ENCODE measurements around the gene LRRC8E.
A peak's percentile ranks its signal among the peaks of the same experiment; 100 is the strongest.

LRRC8E gene

DNA sequence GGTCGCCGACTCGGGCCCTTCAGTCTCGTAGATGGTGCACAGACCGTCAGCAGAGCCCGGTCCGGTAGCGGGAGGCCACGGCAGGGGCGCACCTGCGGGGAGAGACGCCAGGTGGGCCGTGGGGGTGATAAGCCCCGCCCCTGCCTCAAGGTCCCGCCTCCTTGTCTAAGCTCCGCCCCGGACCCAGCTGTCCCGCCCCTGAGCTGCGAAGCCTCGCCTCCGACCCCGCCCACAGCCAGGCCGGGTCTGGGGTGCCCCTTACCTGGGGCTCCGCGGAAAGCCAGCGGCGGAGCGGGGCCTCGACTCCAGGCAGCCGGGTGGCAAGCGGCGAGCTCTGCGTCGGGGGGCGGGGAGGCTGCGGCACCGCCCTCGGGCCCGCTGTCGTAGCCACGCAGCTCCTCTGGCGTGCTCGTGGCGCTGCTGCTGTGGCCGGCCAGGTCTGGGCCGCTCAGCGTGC is 18.8 kb upstream of the LRRC8E start:
- H2AK5ac ChIP-seq (ENCODE audit: low read length), result no peak overlapping the region
- H3K79me1 ChIP-seq (ENCODE audit: low read length), result peaks cover 3% of the 10 kb centered on the region
- no peak overlapping the region for H2BK5ac ChIP-seq (ENCODE audit: low read depth, low read length, poor library complexity)
- no CpG with 5 or more reads among the region's 47 CpGs for WGBS (ENCODE audit: extremely low coverage, insufficient coverage, insufficient read length)
- H2AFZ ChIP-seq (ENCODE audit: insufficient read depth, low read length, poor library complexity), result peak overlapping the region; percentile 88
- H3K4me1 ChIP-seq (ENCODE audit: control insufficient read depth in 1 of 2, insufficient read depth in 2 of 2, low read length in 2 of 2), result peaks cover 16 to 38% of the 10 kb centered on the region in 2 experiments
- H2BK120ac ChIP-seq (ENCODE audit: insufficient read depth, low read length, poor library complexity), result no peak overlapping the region
- peak overlapping the region; percentile 12 for H4K12ac ChIP-seq (ENCODE audit: low read depth, low read length)
- H3K4me2 ChIP-seq (ENCODE audit: low read length), result peak overlapping the region; percentile 71
- no peak overlapping the region for H3K18ac ChIP-seq (ENCODE audit: low read length)
- no peak overlapping the region for H3K23ac ChIP-seq (ENCODE audit: low read length)
- H3K4me3 ChIP-seq (ENCODE audit: low read depth, low read length), result peak overlapping the region; percentile 43
- H3K36me3 ChIP-seq (ENCODE audit: control insufficient read depth in 1 of 2, insufficient read depth in 2 of 2, low read length in 2 of 2), result no peaks in the 10 kb centered on the region
- peak; percentile 55 to 79 for DNase-seq
- peaks cover 23% of the 10 kb centered on the region for H3K27me3 ChIP-seq (ENCODE audit: insufficient read depth, low read length)
- H4K91ac ChIP-seq (ENCODE audit: low read depth, low read length), result no peak overlapping the region
- no peak overlapping the region for H3K9ac ChIP-seq (ENCODE audit: low read length)
- no peaks in the 10 kb centered on the region for H3K79me2 ChIP-seq (ENCODE audit: control insufficient read depth, insufficient read depth, low read length, poor library complexity)
- H3K9me3 ChIP-seq (ENCODE audit: insufficient read depth, low read depth, low read length), result peaks cover 13% of the 10 kb centered on the region
- H3K14ac ChIP-seq (ENCODE audit: low read length), result no peak overlapping the region
- no peak overlapping the region for H3K4ac ChIP-seq (ENCODE audit: low read depth, low read length)
- no peak overlapping the region for H2BK12ac ChIP-seq (ENCODE audit: low read length)
- H4K8ac ChIP-seq (ENCODE audit: low read depth, low read length), result no peak overlapping the region
- H3K27ac ChIP-seq (ENCODE audit: low read depth, low read length), result no peak overlapping the region

DNA sequence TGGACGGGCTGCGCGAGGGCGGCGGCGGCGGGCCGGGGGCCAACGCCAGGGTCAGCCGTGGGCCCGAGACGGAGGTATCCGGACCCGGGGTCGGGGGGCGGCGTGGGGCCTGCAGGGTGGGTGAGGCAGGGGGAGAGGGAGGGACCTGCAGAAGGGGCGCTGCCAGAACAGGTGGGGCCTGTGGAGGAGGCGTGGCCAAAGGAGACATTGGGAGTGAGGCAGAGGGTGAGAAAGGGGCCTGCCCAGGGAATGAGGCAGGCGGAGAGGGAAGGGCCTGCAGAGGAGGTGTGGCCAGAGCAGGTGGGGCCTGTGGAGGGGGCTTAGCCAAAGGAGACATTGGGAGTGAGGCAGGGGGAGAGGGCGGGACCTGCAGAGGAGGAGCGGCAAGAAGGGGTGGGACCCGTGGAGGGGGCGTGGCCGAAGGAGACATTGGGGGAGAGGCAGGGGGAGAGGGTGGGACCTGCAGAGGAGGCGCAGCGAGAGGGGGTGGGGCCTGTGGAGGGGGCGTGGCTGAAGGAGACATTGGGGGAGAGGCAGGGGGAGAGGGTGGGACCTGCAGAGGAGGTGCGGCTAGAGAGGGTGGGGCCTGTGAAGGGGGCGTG is 18.3 kb upstream of the LRRC8E start:
- peaks cover 16 to 40% of the 10 kb centered on the region in 2 experiments for H3K4me1 ChIP-seq (ENCODE audit: control insufficient read depth in 1 of 2, insufficient read depth in 2 of 2, low read length in 2 of 2)
- H3K27me3 ChIP-seq (ENCODE audit: insufficient read depth, low read length), result peaks cover 23% of the 10 kb centered on the region
- no peak overlapping the region for H4K91ac ChIP-seq (ENCODE audit: low read depth, low read length)
- H2BK12ac ChIP-seq (ENCODE audit: low read length), result no peak overlapping the region
- H3K4me2 ChIP-seq (ENCODE audit: low read length), result peak overlapping the region; percentile 71
- H4K12ac ChIP-seq (ENCODE audit: low read depth, low read length), result peak overlapping the region; percentile 12
- peak overlapping the region; percentile 43 for H3K4me3 ChIP-seq (ENCODE audit: low read depth, low read length)
- H3K4ac ChIP-seq (ENCODE audit: low read depth, low read length), result no peak overlapping the region
- DNase-seq, result peak; percentile 41 to 67
- H3K27ac ChIP-seq (ENCODE audit: low read depth, low read length), result no peak overlapping the region
- no peak overlapping the region for H4K8ac ChIP-seq (ENCODE audit: low read depth, low read length)
- no peak overlapping the region for H3K23ac ChIP-seq (ENCODE audit: low read length)
- H2BK5ac ChIP-seq (ENCODE audit: low read depth, low read length, poor library complexity), result no peak overlapping the region
- H3K36me3 ChIP-seq (ENCODE audit: control insufficient read depth in 1 of 2, insufficient read depth in 2 of 2, low read length in 2 of 2), result no peaks in the 10 kb centered on the region
- no peak overlapping the region for H3K14ac ChIP-seq (ENCODE audit: low read length)
- no peak overlapping the region for H2BK120ac ChIP-seq (ENCODE audit: insufficient read depth, low read length, poor library complexity)
- no peak overlapping the region for H2AK5ac ChIP-seq (ENCODE audit: low read length)
- peaks cover 13% of the 10 kb centered on the region for H3K9me3 ChIP-seq (ENCODE audit: insufficient read depth, low read depth, low read length)
- H3K18ac ChIP-seq (ENCODE audit: low read length), result no peak overlapping the region
- no CpG with 5 or more reads among the region's 30 CpGs for WGBS (ENCODE audit: extremely low coverage, insufficient coverage, insufficient read length)
- H3K79me2 ChIP-seq (ENCODE audit: control insufficient read depth, insufficient read depth, low read length, poor library complexity), result no peaks in the 10 kb centered on the region
- no peak overlapping the region for H3K9ac ChIP-seq (ENCODE audit: low read length)
- H3K79me1 ChIP-seq (ENCODE audit: low read length), result peaks cover 3% of the 10 kb centered on the region
- peak overlapping the region; percentile 88 for H2AFZ ChIP-seq (ENCODE audit: insufficient read depth, low read length, poor library complexity)

DNA sequence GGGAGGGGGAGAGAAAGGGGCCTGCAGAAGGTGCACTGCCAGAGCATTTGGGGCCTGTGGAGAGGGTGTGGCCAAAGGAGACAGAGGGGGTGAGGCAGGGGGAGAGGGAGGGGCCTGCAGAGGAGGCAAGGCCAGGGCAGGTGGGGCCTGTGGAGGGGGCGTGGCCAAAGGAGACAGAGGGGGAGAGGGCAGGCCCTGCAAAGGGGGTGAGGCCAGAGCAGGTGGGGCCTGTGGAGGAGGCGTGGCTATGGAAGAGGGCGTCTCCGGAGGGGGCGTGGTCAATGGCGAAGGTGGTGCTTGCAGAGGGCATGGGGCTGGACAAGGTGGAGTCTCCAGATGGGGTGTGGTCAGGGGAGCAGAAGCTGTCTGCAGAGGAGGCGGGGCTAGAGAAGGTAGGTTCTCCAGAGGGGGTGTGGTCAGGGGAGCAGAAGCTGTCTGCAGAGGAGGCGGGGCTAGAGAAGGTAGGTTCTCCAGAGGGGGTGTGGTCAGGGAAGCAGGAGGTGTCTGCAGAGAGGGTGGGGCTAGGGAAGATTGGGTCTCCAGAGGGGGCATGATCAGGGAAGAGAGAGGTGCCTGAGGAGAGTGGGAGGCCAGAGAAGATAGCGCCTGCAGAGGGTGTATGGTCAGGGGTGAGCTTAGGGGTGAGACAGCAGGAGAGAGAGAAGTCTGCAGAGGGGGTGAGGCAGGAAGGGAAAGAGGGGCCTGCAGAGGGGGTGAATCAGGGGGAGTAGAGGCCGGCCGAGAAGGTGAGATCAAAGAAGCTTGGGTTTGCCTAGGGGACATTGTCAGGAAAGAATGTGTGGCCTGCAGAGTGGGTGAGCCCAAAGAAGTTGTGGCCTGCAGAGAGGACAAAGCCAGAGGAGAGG is 17.5 kb upstream of the LRRC8E start:
- Histone ChIP-seq H3K9ac (ENCODE audit: low read length) (no peak overlapping the region), H3K36me3 (ENCODE audit: control insufficient read depth in 1 of 2, insufficient read depth in 2 of 2, low read length in 2 of 2) (no peaks in the 10 kb centered on the region), H3K4me3 (ENCODE audit: low read depth, low read length) (no peak overlapping the region), H3K4me1 (ENCODE audit: control insufficient read depth in 1 of 2, insufficient read depth in 2 of 2, low read length in 2 of 2) (peaks cover 16 to 40% of the 10 kb centered on the region in 2 experiments), H3K79me2 (ENCODE audit: control insufficient read depth, insufficient read depth, low read length, poor library complexity) (no peaks in the 10 kb centered on the region), H4K12ac (ENCODE audit: low read depth, low read length) (no peak overlapping the region), H3K14ac (ENCODE audit: low read length) (no peak overlapping the region), H2AK5ac (ENCODE audit: low read length) (no peak overlapping the region), H3K4ac (ENCODE audit: low read depth, low read length) (no peak overlapping the region), H2BK120ac (ENCODE audit: insufficient read depth, low read length, poor library complexity) (no peak overlapping the region), H3K23ac (ENCODE audit: low read length) (no peak overlapping the region), H3K18ac (ENCODE audit: low read length) (no peak overlapping the region), H3K27ac (ENCODE audit: low read depth, low read length) (peak overlapping the region; percentile 16), H2AFZ (ENCODE audit: insufficient read depth, low read length, poor library complexity) (no peak overlapping the region), H2BK5ac (ENCODE audit: low read depth, low read length, poor library complexity) (no peak overlapping the region), H3K27me3 (ENCODE audit: insufficient read depth, low read length) (peaks cover 19% of the 10 kb centered on the region), H4K8ac (ENCODE audit: low read depth, low read length) (no peak overlapping the region), H2BK12ac (ENCODE audit: low read length) (no peak overlapping the region), H3K4me2 (ENCODE audit: low read length) (no peak overlapping the region), H3K9me3 (ENCODE audit: insufficient read depth, low read depth, low read length) (peaks cover 13% of the 10 kb centered on the region), H3K79me1 (ENCODE audit: low read length) (peaks cover 3% of the 10 kb centered on the region), H4K91ac (ENCODE audit: low read depth, low read length) (no peak overlapping the region)
- DNase-seq, result peak; percentile 60 to 69
- no CpG with 5 or more reads among the region's 11 CpGs for WGBS (ENCODE audit: extremely low coverage, insufficient coverage, insufficient read length)

DNA sequence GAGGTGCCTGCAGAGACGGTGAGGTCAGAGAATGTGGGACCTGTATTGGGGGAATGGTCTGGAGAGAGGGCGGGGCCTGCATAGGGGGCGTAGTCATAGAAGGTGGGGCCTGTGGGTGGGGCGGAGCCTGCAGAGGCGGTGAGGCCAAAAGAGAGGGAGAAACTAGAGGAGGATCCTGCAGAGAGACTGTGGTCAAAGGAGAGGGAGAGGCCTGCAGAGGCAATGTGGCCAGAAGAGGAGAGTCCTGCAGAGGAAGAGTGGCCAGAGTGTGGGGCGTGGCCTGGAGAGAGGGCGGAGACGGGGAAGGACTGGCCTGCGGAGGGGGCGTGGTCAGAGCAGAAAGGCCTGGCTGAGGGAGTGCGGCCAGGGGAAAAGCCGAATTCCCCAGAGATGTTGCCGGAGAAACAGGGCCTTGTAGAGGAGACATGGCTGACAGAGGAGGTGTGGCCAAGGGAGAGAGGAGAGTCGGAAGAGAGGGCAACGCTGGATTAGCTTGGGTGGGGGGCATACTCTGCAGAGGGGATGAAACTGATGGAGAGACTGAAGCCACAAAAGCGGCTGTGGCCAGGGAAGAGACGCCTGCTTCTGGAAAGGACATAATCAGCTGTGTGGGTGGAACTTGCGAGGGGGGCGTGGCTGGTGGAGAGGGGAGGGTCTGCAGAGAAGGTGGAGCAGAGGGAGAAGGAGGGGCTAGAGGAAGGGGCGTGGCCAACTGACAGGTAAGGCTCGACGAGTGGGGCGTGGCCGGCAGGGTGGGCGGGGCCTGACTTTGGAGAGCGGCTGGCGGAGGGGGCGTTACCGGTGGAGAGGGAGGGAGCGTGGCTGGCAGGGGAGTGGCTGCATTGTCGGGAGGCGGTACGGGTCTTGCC is 16.6 kb upstream of the LRRC8E start:
- H4K91ac ChIP-seq (ENCODE audit: low read depth, low read length), result no peak overlapping the region
- peaks cover 13% of the 10 kb centered on the region for H3K9me3 ChIP-seq (ENCODE audit: insufficient read depth, low read depth, low read length)
- H2BK12ac ChIP-seq (ENCODE audit: low read length), result no peak overlapping the region
- H3K14ac ChIP-seq (ENCODE audit: low read length), result no peak overlapping the region
- H2BK5ac ChIP-seq (ENCODE audit: low read depth, low read length, poor library complexity), result no peak overlapping the region
- no peak overlapping the region for H3K4me3 ChIP-seq (ENCODE audit: low read depth, low read length)
- H3K4me2 ChIP-seq (ENCODE audit: low read length), result peak overlapping the region; percentile 13
- H2AK5ac ChIP-seq (ENCODE audit: low read length), result no peak overlapping the region
- peak overlapping the region; percentile 8 for H4K8ac ChIP-seq (ENCODE audit: low read depth, low read length)
- H3K36me3 ChIP-seq (ENCODE audit: control insufficient read depth in 1 of 2, insufficient read depth in 2 of 2, low read length in 2 of 2), result no peaks in the 10 kb centered on the region
- H3K79me2 ChIP-seq (ENCODE audit: control insufficient read depth, insufficient read depth, low read length, poor library complexity), result no peaks in the 10 kb centered on the region
- H3K23ac ChIP-seq (ENCODE audit: low read length), result no peak overlapping the region
- H3K79me1 ChIP-seq (ENCODE audit: low read length), result peaks cover 3% of the 10 kb centered on the region
- H3K18ac ChIP-seq (ENCODE audit: low read length), result no peak overlapping the region
- H3K4ac ChIP-seq (ENCODE audit: low read depth, low read length), result no peak overlapping the region
- WGBS (ENCODE audit: extremely low coverage, insufficient coverage, insufficient read length), result no CpG with 5 or more reads among the region's 33 CpGs
- H2AFZ ChIP-seq (ENCODE audit: insufficient read depth, low read length, poor library complexity), result peak overlapping the region; percentile 30
- H3K27ac ChIP-seq (ENCODE audit: low read depth, low read length), result peak overlapping the region; percentile 13
- H2BK120ac ChIP-seq (ENCODE audit: insufficient read depth, low read length, poor library complexity), result no peak overlapping the region
- DNase-seq, result peak; percentile 93 to 97
- H3K9ac ChIP-seq (ENCODE audit: low read length), result no peak overlapping the region
- peak overlapping the region; percentile 12 for H4K12ac ChIP-seq (ENCODE audit: low read depth, low read length)
- peaks cover 19% of the 10 kb centered on the region for H3K27me3 ChIP-seq (ENCODE audit: insufficient read depth, low read length)
- peaks cover 16 to 40% of the 10 kb centered on the region in 2 experiments for H3K4me1 ChIP-seq (ENCODE audit: control insufficient read depth in 1 of 2, insufficient read depth in 2 of 2, low read length in 2 of 2)

Measured in trophoblast cell (in vitro differentiated cells and primary cell).